Measurements from ENCODE around the gene GNG3.

DNA sequence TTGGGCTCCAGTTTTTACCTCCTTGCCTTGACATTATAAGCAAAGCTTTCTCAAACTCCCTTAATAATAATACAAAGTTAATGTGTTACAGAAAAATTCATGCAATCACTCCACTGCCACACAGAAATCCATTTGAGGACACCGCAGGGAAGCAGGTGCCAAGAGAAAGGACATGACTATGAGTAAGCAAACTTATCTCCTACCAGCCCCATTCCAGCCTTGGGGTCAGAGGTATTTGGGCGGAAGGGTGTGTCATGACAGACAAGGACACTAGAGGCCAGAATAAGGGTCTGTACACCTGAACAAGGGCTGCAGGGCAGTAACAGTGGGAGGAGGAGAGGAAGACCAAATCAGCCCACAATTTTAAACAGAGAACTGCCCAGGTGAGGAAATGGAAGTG, 5.9 kb downstream of the GNG3 start:
- TF ChIP-seq POLR2AphosphoS5 (IDR thresholded peaks at IDR 0.05), result no peak
- TF ChIP-seq, protein P1, sequence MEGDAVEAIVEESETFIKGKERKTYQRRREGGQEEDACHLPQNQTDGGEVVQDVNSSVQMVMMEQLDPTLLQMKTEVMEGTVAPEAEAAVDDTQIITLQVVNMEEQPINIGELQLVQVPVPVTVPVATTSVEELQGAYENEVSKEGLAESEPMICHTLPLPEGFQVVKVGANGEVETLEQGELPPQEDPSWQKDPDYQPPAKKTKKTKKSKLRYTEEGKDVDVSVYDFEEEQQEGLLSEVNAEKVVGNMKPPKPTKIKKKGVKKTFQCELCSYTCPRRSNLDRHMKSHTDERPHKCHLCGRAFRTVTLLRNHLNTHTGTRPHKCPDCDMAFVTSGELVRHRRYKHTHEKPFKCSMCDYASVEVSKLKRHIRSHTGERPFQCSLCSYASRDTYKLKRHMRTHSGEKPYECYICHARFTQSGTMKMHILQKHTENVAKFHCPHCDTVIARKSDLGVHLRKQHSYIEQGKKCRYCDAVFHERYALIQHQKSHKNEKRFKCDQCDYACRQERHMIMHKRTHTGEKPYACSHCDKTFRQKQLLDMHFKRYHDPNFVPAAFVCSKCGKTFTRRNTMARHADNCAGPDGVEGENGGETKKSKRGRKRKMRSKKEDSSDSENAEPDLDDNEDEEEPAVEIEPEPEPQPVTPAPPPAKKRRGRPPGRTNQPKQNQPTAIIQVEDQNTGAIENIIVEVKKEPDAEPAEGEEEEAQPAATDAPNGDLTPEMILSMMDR (IDR thresholded peaks at IDR 0.05), result no peak
- TF ChIP-seq POLR2A (IDR thresholded peaks at IDR 0.05), result no peak
- no peak for TF ChIP-seq EP300 (IDR thresholded peaks at IDR 0.05)

Data from suprapubic skin (tissue), 4 donors.